Cortex of kidney (tissue), 1 donor: ENCODE data around the gene LILRA5.
"Not testable (repeated sequence)": the region's sequence is repeated elsewhere in the genome, so short reads cannot be mapped to it uniquely, and the experiment has no call there.

Experiments
- DNase-seq: peaks from one replicate; lab custom pipeline; 2025; lab: John Stamatoyannopoulos, UW

LILRA5 gene

GRCh38 chr19:54273821-54274220 is 39.1 kb downstream of the LILRA5 start:
- no peak for DNase-seq

- not testable (repeated sequence) for DNase-seq
Measured at GRCh38 chr19:54272181-54272580, 40.8 kb downstream of the LILRA5 start.

- DNase-seq: not testable (repeated sequence)
Measured at GRCh38 chr19:54271587-54271986, 41.4 kb downstream of the LILRA5 start.

- DNase-seq: no peak
Measured at GRCh38 chr19:54271106-54271505, 41.9 kb downstream of the LILRA5 start.

- DNase-seq: no peak
Measured at GRCh38 chr19:54268936-54269335, 44.0 kb downstream of the LILRA5 start.

GRCh38 chr19:54266133-54266532 is 46.8 kb downstream of the LILRA5 start:
- DNase-seq: no peak

- no peak for DNase-seq
Measured at GRCh38 chr19:54262470-54262869, 50.5 kb downstream of the LILRA5 start.

GRCh38 chr19:54262066-54262465 is 50.9 kb downstream of the LILRA5 start:
- no peak for DNase-seq

- no peak for DNase-seq
Measured at GRCh38 chr19:54257116-54257480, 55.9 kb downstream of the LILRA5 start, which contains the start of gene LILRB5. TSS of gene LILRB5 (minus strand) at chr19:54257273. CDS start at chr19:54257193, 80 bp downstream.
